WTC11 (cell line): ENCODE measurements around the gene UNC79. TPM values are rescaled to one million over a fixed set of nuclear protein-coding genes. Genes with fewer than 3 reads are reported as not detected.

ENCODE experiments used
- ATAC-seq: fragments of 200-7000 bp; cut with Tn5 transposase; 2 replicates; pipeline ENCODE4 v1.10.0; 2021; ENCODE audit warnings: mild to moderate bottlenecking, moderate library complexity
- CTCF ChIA-PET: fragments of 300-600 bp; sonication (Branson Sonifier 250); formaldehyde crosslinking; loops from one replicate; lab custom pipeline; 2021; ENCODE audit warnings: antibody characterized with exemption; lab: Charles Lee
- POLR2A ChIA-PET: fragments of 350-600 bp; sonication (Branson Sonifier 250); formaldehyde crosslinking; loops from one replicate; lab custom pipeline; 2021; ENCODE audit warnings: antibody characterized with exemption; lab: Charles Lee
- DNase-seq: peaks from one replicate; pipeline ENCODE4 v3.0.0; 2021; ENCODE audit warnings: low spot score
- H3K27ac Mint-ChIP-seq: 2 replicates; pipeline ENCODE4 v1.8.0; 2021; ENCODE audit warnings: mixed read lengths
- H3K27me3 Mint-ChIP-seq: 2 replicates; pipeline ENCODE4 v1.8.0; 2021; ENCODE audit warnings: low read depth, mild to moderate bottlenecking, moderate library complexity, mixed read lengths
- H3K36me3 Mint-ChIP-seq: 2 replicates; pipeline ENCODE4 v1.8.0; 2021; ENCODE audit warnings: mixed read lengths
- H3K4me1 Mint-ChIP-seq: 2 replicates; pipeline ENCODE4 v1.8.0; 2022; ENCODE audit warnings: mixed read lengths
- H3K4me3 Mint-ChIP-seq: 2 replicates; pipeline ENCODE4 v1.8.0; 2021; ENCODE audit warnings: mild to moderate bottlenecking, moderate library complexity, mixed read lengths
- H3K9me3 Mint-ChIP-seq: 2 replicates; pipeline ENCODE4 v1.8.0; 2021; ENCODE audit warnings: mixed read lengths
- CBFB ChIP-seq: sonication (generic); formaldehyde crosslinking; IDR thresholded peaks from 2 replicates; pipeline ENCODE4 v1.8.1; 2022; ENCODE audit warnings: mild to moderate bottlenecking, low read depth, missing genetic modification reagents
- ETV6 ChIP-seq: sonication (generic); formaldehyde crosslinking; IDR thresholded peaks from 2 replicates; pipeline ENCODE4 v1.8.1; 2022; ENCODE audit warnings: mild to moderate bottlenecking, missing genetic modification reagents
- FOXJ3 ChIP-seq: sonication (generic); formaldehyde crosslinking; IDR thresholded peaks from 2 replicates; pipeline ENCODE4 v1.9.0; 2021; ENCODE audit warnings: missing genetic modification reagents, mild to moderate bottlenecking, borderline replicate concordance
- FOXK1 ChIP-seq: sonication (generic); formaldehyde crosslinking; IDR thresholded peaks from 2 replicates; pipeline ENCODE4 v1.8.0; 2022; ENCODE audit warnings: mild to moderate bottlenecking, moderate library complexity, missing genetic modification reagents
- GRHL2 ChIP-seq: fragments of 250-450 bp; sonication (Bioruptor Pico); IDR thresholded peaks from 2 replicates; pipeline ENCODE4 v1.8.0; 2022; ENCODE audit warnings: mild to moderate bottlenecking, moderate library complexity; ENCODE audit not compliant: insufficient replicate concordance, severe bottlenecking
- HMGA2 ChIP-seq: fragments of 250-450 bp; sonication (Bioruptor Pico); IDR thresholded peaks from 2 replicates; pipeline ENCODE4 v1.4.0; 2021; ENCODE audit warnings: mild to moderate bottlenecking, moderate library complexity
- JUN ChIP-seq: sonication (generic); formaldehyde crosslinking; IDR thresholded peaks from 2 replicates; pipeline ENCODE4 v1.8.0; 2023; ENCODE audit warnings: mild to moderate bottlenecking, missing genetic modification reagents
- NFATC4 ChIP-seq: fragments of 250-450 bp; sonication (Bioruptor Pico); IDR thresholded peaks from 2 replicates; pipeline ENCODE4 v1.9.0; 2021; ENCODE audit warnings: mild to moderate bottlenecking
- NFE2L1 ChIP-seq: sonication (generic); formaldehyde crosslinking; IDR thresholded peaks from 2 replicates; pipeline ENCODE4 v1.8.1; 2023; ENCODE audit warnings: missing genetic modification reagents
- NR1H2 ChIP-seq: sonication (generic); formaldehyde crosslinking; IDR thresholded peaks from 2 replicates; pipeline ENCODE4 v1.9.0; 2021; ENCODE audit warnings: mild to moderate bottlenecking, moderate library complexity, missing genetic modification reagents
- OVOL2 ChIP-seq: fragments of 250-450 bp; sonication (Bioruptor Pico); IDR thresholded peaks from 2 replicates; pipeline ENCODE4 v1.9.0; 2021; ENCODE audit warnings: mild to moderate bottlenecking, borderline replicate concordance
- RELA ChIP-seq: sonication (generic); formaldehyde crosslinking; IDR thresholded peaks from 2 replicates; pipeline ENCODE4 v1.8.1; 2022; ENCODE audit warnings: missing genetic modification reagents, mild to moderate bottlenecking, borderline replicate concordance
- RORB ChIP-seq: fragments of 250-450 bp; sonication (Bioruptor Pico); IDR thresholded peaks from 2 replicates; pipeline ENCODE4 v1.9.0; 2021; ENCODE audit warnings: mild to moderate bottlenecking
- SMAD3 ChIP-seq: sonication (generic); formaldehyde crosslinking; IDR thresholded peaks from 2 replicates; pipeline ENCODE4 v1.8.0; 2022; ENCODE audit warnings: missing genetic modification reagents, mild to moderate bottlenecking, borderline replicate concordance
- SMAD4 ChIP-seq: sonication (generic); formaldehyde crosslinking; IDR thresholded peaks from 2 replicates; pipeline ENCODE4 v1.8.0; 2022; ENCODE audit warnings: mild to moderate bottlenecking, missing genetic modification reagents
- ZNF423 ChIP-seq: fragments of 250-450 bp; sonication (Bioruptor Pico); IDR thresholded peaks from 2 replicates; pipeline ENCODE4 v2.1.2; 2022; ENCODE audit warnings: mild to moderate bottlenecking, moderate library complexity
- total RNA-seq: library from RNA; stranded (reverse); gene quantifications from 3 replicates; pipeline ENCODE4 v1.2.3, GENCODE V29; 2021
- TF ChIP-seq, protein P1 (sequence below): fragments of 250-450 bp; sonication (Bioruptor Pico); IDR thresholded peaks from 2 replicates; pipeline ENCODE4 v1.9.0; 2021; ENCODE audit warnings: mild to moderate bottlenecking, borderline replicate concordance
- TF ChIP-seq, protein P2 (sequence below): sonication (generic); formaldehyde crosslinking; IDR thresholded peaks from 2 replicates; pipeline ENCODE4 v1.8.1; 2022; ENCODE audit warnings: missing genetic modification reagents, borderline replicate concordance
- TF ChIP-seq, protein P3 (sequence below): sonication (generic); formaldehyde crosslinking; IDR thresholded peaks from 2 replicates; pipeline ENCODE4 v1.8.0; 2023; ENCODE audit warnings: mild to moderate bottlenecking, missing genetic modification reagents
- TF ChIP-seq, protein P4 (sequence below): sonication (generic); formaldehyde crosslinking; IDR thresholded peaks from 2 replicates; pipeline ENCODE4 v1.8.1; 2022; ENCODE audit warnings: low read depth, mild to moderate bottlenecking, moderate library complexity, missing genetic modification reagents, borderline replicate concordance

UNC79 gene
- total RNA-seq, 1 experiment from 2014 or later = 2.1 TPM

DNA sequence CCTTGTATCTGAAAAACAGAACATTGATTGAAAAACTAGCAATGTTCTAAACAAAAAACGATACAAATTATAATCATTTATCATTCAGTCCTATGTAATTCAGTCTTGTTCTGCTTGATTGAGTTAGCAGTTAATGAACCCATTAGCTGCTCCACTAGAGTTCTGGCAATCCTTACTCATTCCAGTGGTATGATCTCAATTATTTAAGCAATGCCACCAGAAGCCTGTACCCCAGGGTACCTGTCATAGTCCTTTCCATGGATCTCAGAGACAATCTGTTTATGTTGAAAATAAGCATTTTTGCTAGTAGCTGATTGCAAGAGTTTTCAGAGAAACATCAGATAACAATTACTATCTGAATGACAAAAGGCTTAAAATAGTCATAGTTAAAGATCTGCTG lies 115.9 kb downstream of the UNC79 start:
- CTCF ChIA-PET = interaction anchor here (1.4 kb wide), 1 partner anchor 339 kb away, joined by 5 read pairs; the partner anchor contains the start of genes GON7 and UBR7
- no peaks in the 10 kb centered on the region for H3K27me3 Mint-ChIP-seq
- no peak for ATAC-seq
- no peak overlapping the region for H3K27ac Mint-ChIP-seq
- POLR2A ChIA-PET = no interaction called here
- TF ChIP-seq, protein P1, sequence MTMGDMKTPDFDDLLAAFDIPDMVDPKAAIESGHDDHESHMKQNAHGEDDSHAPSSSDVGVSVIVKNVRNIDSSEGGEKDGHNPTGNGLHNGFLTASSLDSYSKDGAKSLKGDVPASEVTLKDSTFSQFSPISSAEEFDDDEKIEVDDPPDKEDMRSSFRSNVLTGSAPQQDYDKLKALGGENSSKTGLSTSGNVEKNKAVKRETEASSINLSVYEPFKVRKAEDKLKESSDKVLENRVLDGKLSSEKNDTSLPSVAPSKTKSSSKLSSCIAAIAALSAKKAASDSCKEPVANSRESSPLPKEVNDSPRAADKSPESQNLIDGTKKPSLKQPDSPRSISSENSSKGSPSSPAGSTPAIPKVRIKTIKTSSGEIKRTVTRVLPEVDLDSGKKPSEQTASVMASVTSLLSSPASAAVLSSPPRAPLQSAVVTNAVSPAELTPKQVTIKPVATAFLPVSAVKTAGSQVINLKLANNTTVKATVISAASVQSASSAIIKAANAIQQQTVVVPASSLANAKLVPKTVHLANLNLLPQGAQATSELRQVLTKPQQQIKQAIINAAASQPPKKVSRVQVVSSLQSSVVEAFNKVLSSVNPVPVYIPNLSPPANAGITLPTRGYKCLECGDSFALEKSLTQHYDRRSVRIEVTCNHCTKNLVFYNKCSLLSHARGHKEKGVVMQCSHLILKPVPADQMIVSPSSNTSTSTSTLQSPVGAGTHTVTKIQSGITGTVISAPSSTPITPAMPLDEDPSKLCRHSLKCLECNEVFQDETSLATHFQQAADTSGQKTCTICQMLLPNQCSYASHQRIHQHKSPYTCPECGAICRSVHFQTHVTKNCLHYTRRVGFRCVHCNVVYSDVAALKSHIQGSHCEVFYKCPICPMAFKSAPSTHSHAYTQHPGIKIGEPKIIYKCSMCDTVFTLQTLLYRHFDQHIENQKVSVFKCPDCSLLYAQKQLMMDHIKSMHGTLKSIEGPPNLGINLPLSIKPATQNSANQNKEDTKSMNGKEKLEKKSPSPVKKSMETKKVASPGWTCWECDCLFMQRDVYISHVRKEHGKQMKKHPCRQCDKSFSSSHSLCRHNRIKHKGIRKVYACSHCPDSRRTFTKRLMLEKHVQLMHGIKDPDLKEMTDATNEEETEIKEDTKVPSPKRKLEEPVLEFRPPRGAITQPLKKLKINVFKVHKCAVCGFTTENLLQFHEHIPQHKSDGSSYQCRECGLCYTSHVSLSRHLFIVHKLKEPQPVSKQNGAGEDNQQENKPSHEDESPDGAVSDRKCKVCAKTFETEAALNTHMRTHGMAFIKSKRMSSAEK (CRISPR knock-in tag) = no peak
- TF ChIP-seq HMGA2 (CRISPR knock-in tag) (no peak), SMAD4 (CRISPR knock-in tag) (no peak), NFE2L1 (CRISPR knock-in tag) (no peak), FOXK1 (CRISPR knock-in tag) (no peak)
- no peaks in the 10 kb centered on the region for H3K36me3 Mint-ChIP-seq
- no peak for DNase-seq
- peaks cover 3% of the 10 kb centered on the region; the same call in 1 of the 2 replicates for H3K4me1 Mint-ChIP-seq
- no peak overlapping the region for H3K4me3 Mint-ChIP-seq
- no peaks in the 10 kb centered on the region for H3K9me3 Mint-ChIP-seq

DNA sequence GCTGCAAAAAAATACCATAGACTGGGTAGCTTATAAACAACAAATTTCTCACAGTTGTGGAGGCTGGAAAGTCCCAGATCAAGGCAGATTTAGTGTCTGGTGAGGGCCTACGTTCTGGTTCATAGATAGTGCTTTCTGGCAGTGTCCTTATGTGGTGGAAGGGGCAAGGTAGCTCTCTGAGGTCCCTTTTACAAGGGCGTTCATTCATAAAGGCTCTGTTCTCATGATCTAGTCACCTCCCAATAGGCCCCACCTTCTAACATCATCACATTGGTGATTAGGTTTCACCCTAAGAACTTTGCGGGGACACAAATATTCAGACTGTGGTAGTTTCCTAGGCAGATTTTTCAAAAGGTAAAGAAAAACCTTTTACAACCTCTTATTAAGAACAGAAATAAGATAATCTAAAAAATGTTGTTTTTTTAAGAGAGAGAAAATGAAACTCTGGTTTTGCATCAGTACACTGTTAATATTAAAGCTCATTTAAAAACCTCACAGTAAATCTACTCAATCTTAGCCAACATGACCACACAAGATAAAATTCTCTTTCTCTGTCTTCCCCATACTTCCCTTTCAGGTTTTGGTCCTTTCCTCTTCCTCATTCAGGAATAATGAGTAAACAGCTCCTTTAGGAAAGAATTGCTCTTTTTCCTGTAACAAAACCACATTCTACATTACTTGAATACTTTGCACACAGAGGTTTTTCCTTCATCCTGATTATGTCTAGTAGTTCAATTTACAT lies 117.5 kb downstream of the UNC79 start:
- no peaks in the 10 kb centered on the region for H3K36me3 Mint-ChIP-seq
- POLR2A ChIA-PET = no interaction called here
- peaks cover 3% of the 10 kb centered on the region; the same call in 1 of the 2 replicates for H3K4me1 Mint-ChIP-seq
- no peaks in the 10 kb centered on the region for H3K9me3 Mint-ChIP-seq
- H3K27me3 Mint-ChIP-seq = no peaks in the 10 kb centered on the region
- ATAC-seq (no peak), DNase-seq (no peak)
- TF ChIP-seq, protein P2, sequence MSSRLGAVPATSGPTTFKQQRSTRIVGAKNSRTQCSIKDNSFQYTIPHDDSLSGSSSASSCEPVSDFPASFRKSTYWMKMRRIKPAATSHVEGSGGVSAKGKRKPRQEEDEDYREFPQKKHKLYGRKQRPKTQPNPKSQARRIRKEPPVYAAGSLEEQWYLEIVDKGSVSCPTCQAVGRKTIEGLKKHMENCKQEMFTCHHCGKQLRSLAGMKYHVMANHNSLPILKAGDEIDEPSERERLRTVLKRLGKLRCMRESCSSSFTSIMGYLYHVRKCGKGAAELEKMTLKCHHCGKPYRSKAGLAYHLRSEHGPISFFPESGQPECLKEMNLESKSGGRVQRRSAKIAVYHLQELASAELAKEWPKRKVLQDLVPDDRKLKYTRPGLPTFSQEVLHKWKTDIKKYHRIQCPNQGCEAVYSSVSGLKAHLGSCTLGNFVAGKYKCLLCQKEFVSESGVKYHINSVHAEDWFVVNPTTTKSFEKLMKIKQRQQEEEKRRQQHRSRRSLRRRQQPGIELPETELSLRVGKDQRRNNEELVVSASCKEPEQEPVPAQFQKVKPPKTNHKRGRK (CRISPR knock-in tag) = no peak
- no peak for TF ChIP-seq SMAD3 (CRISPR knock-in tag)
- no peak for TF ChIP-seq FOXJ3 (CRISPR knock-in tag)
- TF ChIP-seq, protein P3, sequence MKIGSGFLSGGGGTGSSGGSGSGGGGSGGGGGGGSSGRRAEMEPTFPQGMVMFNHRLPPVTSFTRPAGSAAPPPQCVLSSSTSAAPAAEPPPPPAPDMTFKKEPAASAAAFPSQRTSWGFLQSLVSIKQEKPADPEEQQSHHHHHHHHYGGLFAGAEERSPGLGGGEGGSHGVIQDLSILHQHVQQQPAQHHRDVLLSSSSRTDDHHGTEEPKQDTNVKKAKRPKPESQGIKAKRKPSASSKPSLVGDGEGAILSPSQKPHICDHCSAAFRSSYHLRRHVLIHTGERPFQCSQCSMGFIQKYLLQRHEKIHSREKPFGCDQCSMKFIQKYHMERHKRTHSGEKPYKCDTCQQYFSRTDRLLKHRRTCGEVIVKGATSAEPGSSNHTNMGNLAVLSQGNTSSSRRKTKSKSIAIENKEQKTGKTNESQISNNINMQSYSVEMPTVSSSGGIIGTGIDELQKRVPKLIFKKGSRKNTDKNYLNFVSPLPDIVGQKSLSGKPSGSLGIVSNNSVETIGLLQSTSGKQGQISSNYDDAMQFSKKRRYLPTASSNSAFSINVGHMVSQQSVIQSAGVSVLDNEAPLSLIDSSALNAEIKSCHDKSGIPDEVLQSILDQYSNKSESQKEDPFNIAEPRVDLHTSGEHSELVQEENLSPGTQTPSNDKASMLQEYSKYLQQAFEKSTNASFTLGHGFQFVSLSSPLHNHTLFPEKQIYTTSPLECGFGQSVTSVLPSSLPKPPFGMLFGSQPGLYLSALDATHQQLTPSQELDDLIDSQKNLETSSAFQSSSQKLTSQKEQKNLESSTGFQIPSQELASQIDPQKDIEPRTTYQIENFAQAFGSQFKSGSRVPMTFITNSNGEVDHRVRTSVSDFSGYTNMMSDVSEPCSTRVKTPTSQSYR (CRISPR knock-in tag) = no peak
- H3K27ac Mint-ChIP-seq = no peak overlapping the region
- CTCF ChIA-PET = no interaction called here
- no peak overlapping the region for H3K4me3 Mint-ChIP-seq

DNA sequence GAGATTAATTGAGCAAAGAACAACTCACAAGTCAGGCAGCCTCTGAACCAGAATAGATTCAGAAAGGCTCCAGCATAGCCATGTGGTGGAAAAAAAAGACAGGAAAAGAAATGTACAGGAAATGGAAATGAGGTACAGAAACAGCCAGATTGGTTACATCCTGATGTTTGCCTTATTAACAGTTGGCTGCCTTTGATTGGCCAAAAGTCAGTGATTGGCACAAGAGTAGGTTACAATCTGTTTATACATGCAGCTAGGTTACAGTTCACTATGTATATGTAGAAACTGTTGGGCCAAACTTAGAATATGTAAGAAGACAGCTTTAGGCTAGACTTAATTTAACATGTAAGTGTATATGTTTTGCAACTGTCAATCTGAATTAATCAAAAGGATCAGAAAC lies 118.9 kb downstream of the UNC79 start:
- H3K4me1 Mint-ChIP-seq = peaks cover 3% of the 10 kb centered on the region; the same call in 1 of the 2 replicates
- no peak overlapping the region for H3K27ac Mint-ChIP-seq
- peaks cover under 1% of the 10 kb centered on the region; the same call in 1 of the 2 replicates for H3K9me3 Mint-ChIP-seq
- DNase-seq (no peak), ATAC-seq (no peak)
- ChIA-PET POLR2A (no interaction called here), CTCF (no interaction called here)
- H3K27me3 Mint-ChIP-seq = no peaks in the 10 kb centered on the region
- no peak overlapping the region for H3K4me3 Mint-ChIP-seq
- 0 out of 2 replicates have a peak, but pooled peaks cover 2% of the 10 kb centered on the region for H3K36me3 Mint-ChIP-seq
- TF ChIP-seq RORB (CRISPR knock-in tag) (no peak), ETV6 (CRISPR knock-in tag) (no peak), RELA (CRISPR knock-in tag) (no peak), JUN (CRISPR knock-in tag) (no peak), OVOL2 (CRISPR knock-in tag) (no peak), HMGA2 (CRISPR knock-in tag) (no peak), GRHL2 (no peak), NR1H2 (no peak), NFATC4 (CRISPR knock-in tag) (no peak), ZNF423 (CRISPR knock-in tag) (no peak), CBFB (CRISPR knock-in tag) (no peak)
- TF ChIP-seq, protein P4, sequence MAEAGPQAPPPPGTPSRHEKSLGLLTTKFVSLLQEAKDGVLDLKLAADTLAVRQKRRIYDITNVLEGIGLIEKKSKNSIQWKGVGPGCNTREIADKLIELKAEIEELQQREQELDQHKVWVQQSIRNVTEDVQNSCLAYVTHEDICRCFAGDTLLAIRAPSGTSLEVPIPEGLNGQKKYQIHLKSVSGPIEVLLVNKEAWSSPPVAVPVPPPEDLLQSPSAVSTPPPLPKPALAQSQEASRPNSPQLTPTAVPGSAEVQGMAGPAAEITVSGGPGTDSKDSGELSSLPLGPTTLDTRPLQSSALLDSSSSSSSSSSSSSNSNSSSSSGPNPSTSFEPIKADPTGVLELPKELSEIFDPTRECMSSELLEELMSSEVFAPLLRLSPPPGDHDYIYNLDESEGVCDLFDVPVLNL (CRISPR knock-in tag) = no peak
